Stomach (tissue), 4 donors: ENCODE data around the gene STN1.

Experiments used
- POLR2A ChIP-seq, 4 donors: fragments of 450-650 bp; IDR thresholded peaks; one replicate each; pipeline ENCODE4 v1.6.1; 2016; ENCODE audit warnings: antibody characterized with exemption in 4 of 4, control low read depth in 2 of 4, mild to moderate bottlenecking in 1 of 4, moderate library complexity in 1 of 4
- TF ChIP-seq, protein P1 (sequence below), 7 experiments: fragments of 450-650 bp in 4 of 7; fragments of 200-600 bp in 3 of 7; sonication (generic) in 3 of 7; IDR thresholded peaks; one replicate each; pipeline ENCODE4 v1.5.1; 2016 to 2019; ENCODE audit warnings: antibody characterized with exemption in 7 of 7, control low read depth in 2 of 7, mild to moderate bottlenecking in 1 of 7

DNA sequence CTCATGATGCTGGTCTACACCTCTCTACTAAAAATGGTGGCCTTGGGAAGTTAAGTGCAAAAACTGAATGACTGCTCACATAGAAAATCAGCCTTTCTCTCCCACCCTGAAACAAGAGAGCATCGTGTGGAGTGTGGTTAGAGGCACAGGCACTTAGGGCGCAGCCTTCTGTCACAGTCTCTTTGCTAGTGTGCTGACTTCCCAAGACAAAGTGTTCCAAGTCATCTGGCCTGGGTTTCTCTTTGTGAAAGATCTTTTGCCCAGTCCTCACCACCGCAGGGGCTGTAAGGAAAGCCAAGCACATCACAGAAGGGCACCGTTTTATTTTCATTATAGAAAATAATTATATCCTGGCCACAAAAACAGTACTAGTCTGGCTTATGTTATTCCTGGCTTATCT, 12.5 kb downstream of the STN1 start:
- TF ChIP-seq, protein P1, sequence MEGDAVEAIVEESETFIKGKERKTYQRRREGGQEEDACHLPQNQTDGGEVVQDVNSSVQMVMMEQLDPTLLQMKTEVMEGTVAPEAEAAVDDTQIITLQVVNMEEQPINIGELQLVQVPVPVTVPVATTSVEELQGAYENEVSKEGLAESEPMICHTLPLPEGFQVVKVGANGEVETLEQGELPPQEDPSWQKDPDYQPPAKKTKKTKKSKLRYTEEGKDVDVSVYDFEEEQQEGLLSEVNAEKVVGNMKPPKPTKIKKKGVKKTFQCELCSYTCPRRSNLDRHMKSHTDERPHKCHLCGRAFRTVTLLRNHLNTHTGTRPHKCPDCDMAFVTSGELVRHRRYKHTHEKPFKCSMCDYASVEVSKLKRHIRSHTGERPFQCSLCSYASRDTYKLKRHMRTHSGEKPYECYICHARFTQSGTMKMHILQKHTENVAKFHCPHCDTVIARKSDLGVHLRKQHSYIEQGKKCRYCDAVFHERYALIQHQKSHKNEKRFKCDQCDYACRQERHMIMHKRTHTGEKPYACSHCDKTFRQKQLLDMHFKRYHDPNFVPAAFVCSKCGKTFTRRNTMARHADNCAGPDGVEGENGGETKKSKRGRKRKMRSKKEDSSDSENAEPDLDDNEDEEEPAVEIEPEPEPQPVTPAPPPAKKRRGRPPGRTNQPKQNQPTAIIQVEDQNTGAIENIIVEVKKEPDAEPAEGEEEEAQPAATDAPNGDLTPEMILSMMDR (IDR thresholded peaks at IDR 0.05), result no peak
- TF ChIP-seq POLR2A (IDR thresholded peaks at IDR 0.05), result no peak
